CD4-positive, alpha-beta memory T cell (primary cell): ENCODE measurements around the gene FAM83G. TPM values are rescaled to one million over a fixed set of nuclear protein-coding genes. Genes with fewer than 3 reads are reported as not detected.

Experiments used
- CTCF ChIA-PET: fragments of 350-600 bp; sonication (Branson Sonifier 250); formaldehyde crosslinking; loops from one replicate; lab custom pipeline; 2021; ENCODE audit warnings: inconsistent platforms; ENCODE audit not compliant: partially characterized antibody; lab: Charles Lee
- POLR2A ChIA-PET: fragments of 350-600 bp; sonication (Branson Sonifier 250); formaldehyde crosslinking; loops from one replicate; lab custom pipeline; 2021; ENCODE audit not compliant: partially characterized antibody; lab: Charles Lee
- DNase-seq, 5 donors: peaks; one replicate each; pipeline versions ENCODE4 v3.0.0 to v3.0.0-alpha.2; 2020 to 2022; ENCODE audit warnings: mixed read lengths in 1 of 5
- H3K27ac ChIP-seq: one replicate; pipeline ENCODE4 v1.7.0; 2013; ENCODE audit warnings: low read depth, low read length
- H3K27me3 ChIP-seq: 2 replicates; pipeline ENCODE4 v1.7.0; 2013; ENCODE audit warnings: mild to moderate bottlenecking, low read length, moderate library complexity; ENCODE audit not compliant: insufficient read depth
- H3K36me3 ChIP-seq: 2 replicates; pipeline ENCODE4 v1.7.0; 2013; ENCODE audit warnings: mild to moderate bottlenecking, low read length, moderate library complexity; ENCODE audit not compliant: insufficient read depth
- H3K4me1 ChIP-seq: 2 replicates; pipeline ENCODE4 v1.7.0; 2013; ENCODE audit warnings: mild to moderate bottlenecking, low read length, moderate library complexity; ENCODE audit not compliant: insufficient read depth
- H3K4me3 ChIP-seq, 2 donors: one replicate each; pipeline ENCODE4 v1.7.0; 2013; ENCODE audit warnings: low read length in 2 of 2, mild to moderate bottlenecking in 1 of 2
- H3K9me3 ChIP-seq, 2 donors: one replicate each; pipeline ENCODE4 v1.7.0; 2013; ENCODE audit warnings: low read length in 2 of 2, control low read depth in 1 of 2; ENCODE audit not compliant: control insufficient read depth in 1 of 2
- H3K27ac Mint-ChIP-seq, 7 donors: one replicate each; pipeline ENCODE4 v1.8.0; 2020 to 2021; ENCODE audit warnings: mixed read lengths in 7 of 7, mild to moderate bottlenecking in 6 of 7, inconsistent platforms in 3 of 7, moderate library complexity in 3 of 7
- H3K27me3 Mint-ChIP-seq, 2 donors: one replicate each; pipeline ENCODE4 v1.8.0; 2020 to 2021; ENCODE audit warnings: mixed read lengths in 2 of 2
- H3K36me3 Mint-ChIP-seq, 2 donors: one replicate each; pipeline ENCODE4 v1.8.0; 2020 to 2021; ENCODE audit warnings: mixed read lengths in 2 of 2, inconsistent platforms in 1 of 2, mild to moderate bottlenecking in 1 of 2
- H3K4me1 Mint-ChIP-seq, 4 donors: one replicate each; pipeline ENCODE4 v1.8.0; 2020 to 2021; ENCODE audit warnings: mixed read lengths in 4 of 4, mild to moderate bottlenecking in 1 of 4
- H3K4me3 Mint-ChIP-seq, 8 donors: one replicate each; pipeline ENCODE4 v1.8.0; 2020 to 2021; ENCODE audit warnings: mixed read lengths in 8 of 8, mild to moderate bottlenecking in 7 of 8, moderate library complexity in 6 of 8, inconsistent platforms in 3 of 8
- H3K9me3 Mint-ChIP-seq, 8 donors: one replicate each; pipeline ENCODE4 v1.8.0; 2020 to 2021; ENCODE audit warnings: mixed read lengths in 8 of 8, mild to moderate bottlenecking in 5 of 8, inconsistent platforms in 3 of 8, moderate library complexity in 1 of 8
- intact Hi-C: fragments of 100-400 bp; cut with micrococcal nuclease; formaldehyde crosslinking; loops from one replicate; pipeline ENCODE4 v1.15.1; 2023
- polyA plus RNA-seq, 2 donors: library from polyadenylated mRNA; unstranded; fragments of 300-500 nt; fragmentation: Illumina TruSeq; gene quantifications; one replicate each; pipeline ENCODE4 v1.2.3, GENCODE V29; 2021
- total RNA-seq, 2 experiments: library from RNA; stranded (reverse); gene quantifications; one replicate each; pipeline ENCODE4 v1.2.3, GENCODE V29; 2021

The FAM83G gene
- total and polyA plus RNA-seq, 4 experiments from 2014 or later, result 1.6 to 15.1 (median 10.3) TPM

GRCh38 chr17:18949566-18949965 lies 55.0 kb downstream of the FAM83G start:
- intact Hi-C loops, result no loop called here

GRCh38 chr17:18948476-18949006 lies 56.0 kb downstream of the FAM83G start:
- Histone ChIP-seq H3K36me3 (no peaks in the 10 kb centered on the region), H3K9me3 (no peaks in the 10 kb centered on the region), H3K27me3 (no peaks in the 10 kb centered on the region), H3K27ac (no peak overlapping the region), H3K4me1 (no peaks in the 10 kb centered on the region), H3K4me3 (no peak overlapping the region)
- no peak for DNase-seq
- POLR2A ChIA-PET, result interaction anchor here (1.1 kb wide), 1 partner anchor 91 kb away, joined by 4 read pairs; the partner anchor contains the start of gene PRPSAP2
- intact Hi-C loops, result no loop called here
- Mint-ChIP-seq H3K36me3 (no peaks in the 10 kb centered on the region), H3K9me3 (no peaks in the 10 kb centered on the region), H3K4me3 (no peak overlapping the region), H3K27me3 (peaks cover 0 to 2% of the 10 kb centered on the region in 2 donors), H3K4me1 (peaks cover 3 to 17% (median 8%) of the 10 kb centered on the region in 4 donors), H3K27ac (no peak overlapping the region)
- CTCF ChIA-PET, result interaction anchor here (2.8 kb wide), 1 partner anchor 11 kb away, joined by 29 read pairs; no protein-coding TSS in a partner anchor

More at GRCh38 chr17:18949566-18949965, 55.0 kb downstream of the FAM83G start:
- CTCF ChIA-PET, result interaction anchor here (0.5 to 2.8 kb wide), 2 partner anchors 10 to 36 kb away, joined by 3 to 29 read pairs; no protein-coding TSS in a partner anchor
- Mint-ChIP-seq H3K4me3 (no peak overlapping the region), H3K9me3 (no peaks in the 10 kb centered on the region), H3K4me1 (peaks cover 11 to 20% (median 17%) of the 10 kb centered on the region in 4 donors), H3K36me3 (no peaks in the 10 kb centered on the region), H3K27me3 (peaks cover 0 to 2% of the 10 kb centered on the region in 2 donors), H3K27ac (no peak overlapping the region)
- POLR2A ChIA-PET, result interaction anchor here (1.1 kb wide), 1 partner anchor 92 kb away, joined by 4 read pairs; the partner anchor contains the start of gene PRPSAP2
- no peaks in the 10 kb centered on the region for H3K9me3 ChIP-seq
- H3K27ac ChIP-seq, result no peak overlapping the region
- H3K4me1 ChIP-seq, result peaks cover 10% of the 10 kb centered on the region
- no peaks in the 10 kb centered on the region for H3K36me3 ChIP-seq
- no peak for DNase-seq
- H3K27me3 ChIP-seq, result no peaks in the 10 kb centered on the region
- no peak overlapping the region for H3K4me3 ChIP-seq

- H3K4me3 ChIP-seq, result no peak overlapping the region
- H3K9me3 Mint-ChIP-seq, result no peaks in the 10 kb centered on the region
- no peak overlapping the region for H3K27ac Mint-ChIP-seq
- DNase-seq, result no peak
- CTCF ChIA-PET, result interaction anchor here (2.8 kb wide), 1 partner anchor 12 kb away, joined by 29 read pairs; no protein-coding TSS in a partner anchor
- H3K27me3 ChIP-seq, result no peaks in the 10 kb centered on the region
- H3K9me3 ChIP-seq, result no peaks in the 10 kb centered on the region
- no peak overlapping the region for H3K27ac ChIP-seq
- peaks cover 0 to 2% of the 10 kb centered on the region in 2 donors for H3K27me3 Mint-ChIP-seq
- no peaks in the 10 kb centered on the region for H3K36me3 ChIP-seq
- intact Hi-C loops, result no loop called here
- POLR2A ChIA-PET, result no interaction called here
- no peaks in the 10 kb centered on the region for H3K4me1 ChIP-seq
- no peak overlapping the region for H3K4me3 Mint-ChIP-seq
- peaks cover 0 to 13% (median 4%) of the 10 kb centered on the region in 4 donors for H3K4me1 Mint-ChIP-seq
- no peaks in the 10 kb centered on the region for H3K36me3 Mint-ChIP-seq
These were observed 56.7 kb downstream of the FAM83G start for GRCh38 chr17:18947866-18948265.

- no peaks in the 10 kb centered on the region for H3K9me3 ChIP-seq
- Mint-ChIP-seq H3K36me3 (no peaks in the 10 kb centered on the region), H3K27ac (peak overlapping the region in 2 of 7 donors; percentile 0 to 68), H3K4me1 (peaks cover 0 to 13% (median under 1%) of the 10 kb centered on the region in 4 donors), H3K27me3 (peaks cover 0 to 2% of the 10 kb centered on the region in 2 donors), H3K9me3 (no peaks in the 10 kb centered on the region), H3K4me3 (no peak overlapping the region)
- no peaks in the 10 kb centered on the region for H3K36me3 ChIP-seq
- no peak overlapping the region for H3K4me3 ChIP-seq
- no peak overlapping the region for H3K27ac ChIP-seq
- intact Hi-C loops, result no loop called here
- H3K27me3 ChIP-seq, result no peaks in the 10 kb centered on the region
- CTCF ChIA-PET, result interaction anchor here (1.0 kb wide), 1 partner anchor 8 kb away, joined by 3 read pairs; no protein-coding TSS in a partner anchor
- no peaks in the 10 kb centered on the region for H3K4me1 ChIP-seq
- POLR2A ChIA-PET, result no interaction called here
- no peak for DNase-seq
These were observed 58.0 kb downstream of the FAM83G start for GRCh38 chr17:18946536-18946935.

- no peak overlapping the region for H3K27ac ChIP-seq
- DNase-seq, result no peak
- no peak overlapping the region for H3K4me3 ChIP-seq
- Mint-ChIP-seq H3K4me3 (no peak overlapping the region), H3K36me3 (no peaks in the 10 kb centered on the region), H3K27me3 (peaks cover 0 to 4% of the 10 kb centered on the region in 2 donors), H3K9me3 (no peaks in the 10 kb centered on the region), H3K4me1 (peaks cover 0 to 12% (median under 1%) of the 10 kb centered on the region in 4 donors), H3K27ac (no peak overlapping the region)
- ChIA-PET CTCF (no interaction called here), POLR2A (no interaction called here)
- no peaks in the 10 kb centered on the region for H3K36me3 ChIP-seq
- H3K27me3 ChIP-seq, result no peaks in the 10 kb centered on the region
- intact Hi-C loops, result no loop called here
- H3K9me3 ChIP-seq, result no peaks in the 10 kb centered on the region
- H3K4me1 ChIP-seq, result no peaks in the 10 kb centered on the region
These were observed 59.9 kb downstream of the FAM83G start for GRCh38 chr17:18944646-18945045.

- peaks cover 0 to 3% (median under 1%) of the 10 kb centered on the region in 4 donors for H3K4me1 Mint-ChIP-seq
- CTCF ChIA-PET, result interaction anchor here (1.0 kb wide), 1 partner anchor 16 kb away, joined by 3 read pairs; no protein-coding TSS in a partner anchor
- intact Hi-C loops, result loop anchor here (5.0 kb wide), 1 partner anchor 36 kb away; no protein-coding TSS in a partner anchor
- H3K4me3 ChIP-seq, result no peak overlapping the region
- no peaks in the 10 kb centered on the region for H3K9me3 Mint-ChIP-seq
- H3K4me3 Mint-ChIP-seq, result no peak overlapping the region
- H3K27ac Mint-ChIP-seq, result no peak overlapping the region
- POLR2A ChIA-PET, result interaction anchor here (1.1 to 1.2 kb wide), 2 partner anchors 13 to 17 kb away, joined by 3 to 5 read pairs; no protein-coding TSS in a partner anchor
- H3K36me3 Mint-ChIP-seq, result no peaks in the 10 kb centered on the region
- H3K27me3 Mint-ChIP-seq, result peaks cover 0 to 4% of the 10 kb centered on the region in 2 donors
- no peaks in the 10 kb centered on the region for H3K4me1 ChIP-seq
- no peak for DNase-seq
- H3K36me3 ChIP-seq, result no peaks in the 10 kb centered on the region
- H3K9me3 ChIP-seq, result no peaks in the 10 kb centered on the region
- H3K27me3 ChIP-seq, result no peaks in the 10 kb centered on the region
- H3K27ac ChIP-seq, result no peak overlapping the region
These were observed 65.9 kb downstream of the FAM83G start for GRCh38 chr17:18938692-18939023.

- POLR2A ChIA-PET, result interaction anchor here (1.1 to 1.2 kb wide), 2 partner anchors 13 to 18 kb away, joined by 3 to 5 read pairs; no protein-coding TSS in a partner anchor
- H3K9me3 Mint-ChIP-seq, result no peaks in the 10 kb centered on the region
- H3K4me1 ChIP-seq, result peaks cover 2% of the 10 kb centered on the region
- peaks cover 0 to 4% of the 10 kb centered on the region in 2 donors for H3K27me3 Mint-ChIP-seq
- no peaks in the 10 kb centered on the region for H3K9me3 ChIP-seq
- no peak overlapping the region for H3K4me3 Mint-ChIP-seq
- intact Hi-C loops, result loop anchor here (5.0 kb wide), 1 partner anchor 36 kb away; no protein-coding TSS in a partner anchor
- peak overlapping the region in 1 of 7 donors; percentile 8 for H3K27ac Mint-ChIP-seq
- H3K36me3 Mint-ChIP-seq, result no peaks in the 10 kb centered on the region
- CTCF ChIA-PET, result interaction anchor here (1.0 kb wide), 1 partner anchor 16 kb away, joined by 3 read pairs; no protein-coding TSS in a partner anchor
- no peaks in the 10 kb centered on the region for H3K27me3 ChIP-seq
- DNase-seq, result no peak
- H3K4me3 ChIP-seq, result no peak overlapping the region
- H3K27ac ChIP-seq, result no peak overlapping the region
- H3K36me3 ChIP-seq, result no peaks in the 10 kb centered on the region
- H3K4me1 Mint-ChIP-seq, result peaks cover 0 to 8% (median 2%) of the 10 kb centered on the region in 4 donors
These were observed 66.4 kb downstream of the FAM83G start for GRCh38 chr17:18937981-18938691.
